H9 (cell line): ENCODE data around the gene CLBA1. TPM values are rescaled to one million over a fixed set of nuclear protein-coding genes. Genes with fewer than 3 reads are reported as not detected.

Experiments used
- DNase-seq: peaks from one replicate; pipeline ENCODE4 v3.0.0-alpha.2; 2017
- H2AFZ ChIP-seq: one replicate; pipeline ENCODE4 v1.6.1; 2013; ENCODE audit warnings: mild to moderate bottlenecking, low read length, control low read depth, moderate library complexity
- H2AK5ac ChIP-seq: 2 replicates; pipeline ENCODE4 v1.6.1; 2013; ENCODE audit warnings: low read length, control low read depth, mixed read lengths; ENCODE audit not compliant: insufficient read length
- H2BK120ac ChIP-seq: one replicate; pipeline ENCODE4 v1.6.1; 2013; ENCODE audit warnings: low read depth, mild to moderate bottlenecking, low read length, control low read depth, inconsistent platforms; ENCODE audit not compliant: poor library complexity, severe bottlenecking
- H2BK12ac ChIP-seq: 2 replicates; pipeline ENCODE4 v1.6.1; 2013; ENCODE audit warnings: low read length, control low read depth, mixed read lengths, low read depth; ENCODE audit not compliant: insufficient read length
- H2BK15ac ChIP-seq: 2 replicates; pipeline ENCODE4 v1.6.1; 2013; ENCODE audit warnings: low read depth, low read length, control low read depth
- H2BK20ac ChIP-seq: one replicate; pipeline ENCODE4 v1.6.1; 2013; ENCODE audit warnings: low read depth, mild to moderate bottlenecking, low read length, control low read depth, inconsistent platforms; ENCODE audit not compliant: poor library complexity, severe bottlenecking
- H2BK5ac ChIP-seq: 2 replicates; pipeline ENCODE4 v1.6.1; 2013; ENCODE audit warnings: low read length, control low read depth, mixed read lengths; ENCODE audit not compliant: insufficient read length
- H3K14ac ChIP-seq: 2 replicates; pipeline ENCODE4 v1.6.1; 2013; ENCODE audit warnings: low read length, control low read depth; ENCODE audit not compliant: insufficient read depth
- H3K18ac ChIP-seq: 2 replicates; pipeline ENCODE4 v1.6.1; 2013; ENCODE audit warnings: low read depth, mild to moderate bottlenecking, mixed read lengths, low read length, control low read depth; ENCODE audit not compliant: insufficient read length
- H3K23ac ChIP-seq: 2 replicates; pipeline ENCODE4 v1.6.1; 2013; ENCODE audit warnings: low read length, control low read depth, mixed read lengths, low read depth; ENCODE audit not compliant: insufficient read length
- H3K23me2 ChIP-seq: 2 replicates; pipeline ENCODE4 v1.6.1; 2013; ENCODE audit warnings: low read depth, mild to moderate bottlenecking, mixed read lengths, low read length, control low read depth; ENCODE audit not compliant: insufficient read length, poor library complexity, severe bottlenecking
- H3K27ac ChIP-seq: 2 replicates; pipeline ENCODE4 v1.5.1; 2013; ENCODE audit warnings: low read length, control low read depth, mixed read lengths, low read depth; ENCODE audit not compliant: insufficient read length
- H3K27me3 ChIP-seq: 2 replicates; pipeline ENCODE4 v1.6.1; 2013; ENCODE audit warnings: low read length, control low read depth, inconsistent platforms; ENCODE audit not compliant: insufficient read depth
- H3K4ac ChIP-seq: 2 replicates; pipeline ENCODE4 v1.6.1; 2013; ENCODE audit warnings: low read depth, mild to moderate bottlenecking, control low read depth, inconsistent platforms, low read length, moderate library complexity
- H3K4me1 ChIP-seq: 2 replicates; pipeline ENCODE4 v1.6.1; 2013; ENCODE audit warnings: low read length, control low read depth, inconsistent platforms; ENCODE audit not compliant: insufficient read depth
- H3K4me2 ChIP-seq: 2 replicates; pipeline ENCODE4 v1.6.1; 2013; ENCODE audit warnings: low read length, control low read depth, mixed read lengths; ENCODE audit not compliant: insufficient read length, insufficient read depth
- H3K56ac ChIP-seq: 2 replicates; pipeline ENCODE4 v1.6.1; 2013; ENCODE audit warnings: low read depth, mild to moderate bottlenecking, mixed read lengths, low read length, control low read depth; ENCODE audit not compliant: insufficient read length
- H3K79me1 ChIP-seq: 2 replicates; pipeline ENCODE4 v1.6.1; 2013; ENCODE audit warnings: low read depth, mild to moderate bottlenecking, moderate library complexity, low read length, control low read depth, inconsistent platforms; ENCODE audit not compliant: insufficient read depth, poor library complexity, severe bottlenecking
- H3K79me2 ChIP-seq: 2 replicates; pipeline ENCODE4 v1.6.1; 2013; ENCODE audit warnings: low read length, control low read depth, inconsistent platforms; ENCODE audit not compliant: insufficient read depth
- H3K9ac ChIP-seq: 2 replicates; pipeline ENCODE4 v1.6.1; 2013; ENCODE audit warnings: low read length, control low read depth, mixed read lengths; ENCODE audit not compliant: insufficient read length; ENCODE audit errors: extremely low read depth
- H3K9me3 ChIP-seq: one replicate; pipeline ENCODE4 v1.6.1; 2013; ENCODE audit warnings: low read depth, low read length, inconsistent platforms; ENCODE audit not compliant: control insufficient read depth
- H3T11ph ChIP-seq: one replicate; pipeline ENCODE4 v1.6.1; 2013; ENCODE audit warnings: mild to moderate bottlenecking, low read length, control low read depth, inconsistent platforms
- H4K20me1 ChIP-seq: one replicate; pipeline ENCODE4 v1.6.1; 2013; ENCODE audit not compliant: control insufficient read depth, insufficient read length, insufficient read depth
- H4K5ac ChIP-seq: 2 replicates; pipeline ENCODE4 v1.6.1; 2013; ENCODE audit warnings: low read depth, mild to moderate bottlenecking, mixed read lengths, low read length, control low read depth; ENCODE audit not compliant: insufficient read length
- H4K8ac ChIP-seq: replicated peaks from 2 replicates; pipeline ENCODE4 v1.6.1; 2013; ENCODE audit warnings: low read length, control low read depth, mixed read lengths, low read depth; ENCODE audit not compliant: insufficient read length
- H4K91ac ChIP-seq: 2 replicates; pipeline ENCODE4 v1.6.1; 2013; ENCODE audit warnings: low read depth, mild to moderate bottlenecking, moderate library complexity, mixed read lengths, low read length, control low read depth; ENCODE audit not compliant: insufficient read length
- H3K27ac Mint-ChIP-seq, 3 experiments: 2 replicates in 2 of 3; 3 replicates in 1 of 3; pipeline ENCODE4 v1.8.0; 2020 to 2021; ENCODE audit warnings: mixed read lengths in 3 of 3, mild to moderate bottlenecking in 1 of 3, moderate library complexity in 1 of 3
- H3K27me3 Mint-ChIP-seq: 2 replicates; pipeline ENCODE4 v1.8.0; 2021; ENCODE audit warnings: low read depth, mild to moderate bottlenecking, moderate library complexity, mixed read lengths
- H3K36me3 Mint-ChIP-seq, 3 experiments: 2 replicates in 2 of 3; 3 replicates in 1 of 3; pipeline ENCODE4 v1.8.0; 2020 to 2021; ENCODE audit warnings: low read depth in 3 of 3, mixed read lengths in 3 of 3; ENCODE audit not compliant: insufficient read depth in 1 of 3
- H3K4me1 Mint-ChIP-seq, 2 experiments: 2 replicates each; pipeline ENCODE4 v1.8.0; 2020; ENCODE audit warnings: mixed read lengths in 2 of 2
- H3K4me3 Mint-ChIP-seq, 2 experiments: 2 replicates in 1 of 2; 3 replicates in 1 of 2; pipeline ENCODE4 v1.8.0; 2020 to 2021; ENCODE audit warnings: mild to moderate bottlenecking in 2 of 2, mixed read lengths in 2 of 2, moderate library complexity in 1 of 2
- H3K9me3 Mint-ChIP-seq, 2 experiments: 2 replicates in 1 of 2; 3 replicates in 1 of 2; pipeline ENCODE4 v1.8.0; 2020; ENCODE audit warnings: mild to moderate bottlenecking in 2 of 2, mixed read lengths in 2 of 2, moderate library complexity in 1 of 2
- CTCF ChIP-seq: fragments of 200-600 bp; sonication (generic); conservative IDR thresholded peaks from 3 replicates; pipeline ENCODE4 v1.8.0; 2021; ENCODE audit warnings: antibody characterized with exemption, mild to moderate bottlenecking
- WGBS: extraction: QIAGEN DNeasy Blood & Tissue Kit; methylation state at CpG from one replicate; pipeline ENCODE4 v1.1.7; 2013; ENCODE audit warnings: missing lambda C conversion rate, low lambda C conversion rate, mixed read lengths; ENCODE audit not compliant: insufficient read length; ENCODE audit errors: extremely low coverage; 5-methylcytosine and 5-hydroxymethylcytosine counted together
- total RNA-seq: library from RNA; stranded (reverse); gene quantifications from 2 replicates; pipeline ENCODE4 v1.2.1, GENCODE V29; 2021

CLBA1 gene
- total RNA-seq, 1 experiment from 2014 or later: 2.4 TPM

GRCh38 chr14:104936361-104937155, 49.0 kb upstream of the CLBA1 start:
- no peaks in the 10 kb centered on the region for H3K9me3 ChIP-seq
- H3K18ac ChIP-seq: no peak overlapping the region
- no peaks in the 10 kb centered on the region for H4K20me1 ChIP-seq
- H3K27ac Mint-ChIP-seq: no peak overlapping the region
- H3K9me3 Mint-ChIP-seq: peaks cover 0 to 6% of the 10 kb centered on the region in 2 experiments; a peak in 3 of 5 replicates
- no peak overlapping the region for H4K5ac ChIP-seq
- H4K8ac ChIP-seq: no peak overlapping the region
- TF ChIP-seq CTCF: no peak
- H2BK15ac ChIP-seq: no peak overlapping the region
- no peaks in the 10 kb centered on the region for H3K79me2 ChIP-seq
- H3K14ac ChIP-seq: no peak overlapping the region
- H3K27me3 Mint-ChIP-seq: peaks cover 91% of the 10 kb centered on the region
- no peak overlapping the region for H2BK20ac ChIP-seq
- WGBS: no CpG with 5 or more reads among the region's 10 CpGs
- no peak for DNase-seq
- H3K4me3 Mint-ChIP-seq: no peak overlapping the region
- peaks cover 24% of the 10 kb centered on the region; the same call in 1 of the 2 replicates for H3K27me3 ChIP-seq
- no peak overlapping the region for H3K23ac ChIP-seq
- H3K9ac ChIP-seq: no peak overlapping the region
- H3K23me2 ChIP-seq: no peaks in the 10 kb centered on the region
- no peak overlapping the region for H2AK5ac ChIP-seq
- peaks cover 2 to 12% of the 10 kb centered on the region in 2 experiments; a peak in 3 of 4 replicates for H3K4me1 Mint-ChIP-seq
- H3K4me2 ChIP-seq: no peak overlapping the region
- no peak overlapping the region for H2BK120ac ChIP-seq
- H2BK5ac ChIP-seq: no peak overlapping the region
- H3K56ac ChIP-seq: no peak overlapping the region
- no peak overlapping the region for H4K91ac ChIP-seq
- no peak overlapping the region for H3K4ac ChIP-seq
- no peaks in the 10 kb centered on the region for H3K79me1 ChIP-seq
- no peaks in the 10 kb centered on the region for H3K36me3 Mint-ChIP-seq
- no peak overlapping the region for H3T11ph ChIP-seq
- H2BK12ac ChIP-seq: no peak overlapping the region
- no peaks in the 10 kb centered on the region for H3K4me1 ChIP-seq
- no peak overlapping the region for H2AFZ ChIP-seq
- no peak overlapping the region for H3K27ac ChIP-seq
